B cell (primary cell): ENCODE results near the gene TMEM109. TPM values are rescaled to one million over a fixed set of nuclear protein-coding genes. Genes with fewer than 3 reads are reported as not detected.
A peak's percentile ranks its signal among the peaks of the same experiment; 100 is the strongest.

Experiments used
- ATAC-seq: fragments of 200-7000 bp; cut with Tn5 transposase; one replicate; pipeline ENCODE4 v1.10.0; 2021; ENCODE audit warnings: low read depth, mild to moderate bottlenecking, moderate number of reproducible peaks, moderate library complexity
- CTCF ChIA-PET: fragments of 350-600 bp; sonication (Branson Sonifier 250); formaldehyde crosslinking; loops from one replicate; lab custom pipeline; 2021; ENCODE audit warnings: antibody characterized with exemption, inconsistent platforms; lab: Charles Lee
- POLR2A ChIA-PET: fragments of 350-600 bp; sonication (Branson Sonifier 250); formaldehyde crosslinking; loops from one replicate; lab custom pipeline; 2021; ENCODE audit warnings: antibody characterized with exemption; lab: Charles Lee
- DNase-seq: peaks from one replicate; pipeline ENCODE4 v3.0.0; 2013
- H2AFZ ChIP-seq: 2 replicates; pipeline ENCODE4 v1.6.1; 2012; ENCODE audit warnings: mild to moderate bottlenecking, low read depth, low read length; ENCODE audit not compliant: insufficient read depth, poor library complexity, severe bottlenecking
- H3K27ac ChIP-seq, 2 donors: 1 replicate in 1 of 2; 2 replicates in 1 of 2; pipeline ENCODE4 v1.5.1; 2012 to 2013; ENCODE audit warnings: low read length in 2 of 2, mild to moderate bottlenecking in 2 of 2, moderate library complexity in 1 of 2
- H3K27me3 ChIP-seq, 4 experiments: fragments of 200-600 bp in 1 of 4; sonication (generic) in 1 of 4; replicated peaks in 1 of 4; 1 replicate in 2 of 4; 2 replicates in 2 of 4; pipeline versions ENCODE4 v1.6.1 to v1.7.0; 2013 to 2016; ENCODE audit warnings: low read length in 3 of 4, mild to moderate bottlenecking in 2 of 4, mixed read lengths in 1 of 4, moderate library complexity in 1 of 4; ENCODE audit not compliant: insufficient read depth in 4 of 4, control insufficient read depth in 3 of 4; ENCODE audit errors: control extremely low read depth in 1 of 4
- H3K36me3 ChIP-seq, 2 experiments: replicated peaks in 1 of 2; 1 replicate in 1 of 2; 2 replicates in 1 of 2; pipeline versions ENCODE4 v1.6.1 to v1.7.1; 2013; ENCODE audit warnings: low read length in 1 of 2; ENCODE audit not compliant: insufficient read depth in 2 of 2, control insufficient read depth in 1 of 2; ENCODE audit errors: control extremely low read depth in 1 of 2, extremely low read depth in 1 of 2
- H3K4me1 ChIP-seq, 2 donors: fragments of 200-600 bp in 1 of 2; sonication (generic) in 1 of 2; 1 replicate in 1 of 2; 2 replicates in 1 of 2; pipeline versions ENCODE4 v1.5.1 to v1.6.1; 2013 to 2017; ENCODE audit warnings: low read length in 2 of 2; ENCODE audit not compliant: control insufficient read depth in 2 of 2, insufficient read depth in 2 of 2
- H3K4me2 ChIP-seq: replicated peaks from 2 replicates; pipeline ENCODE3; 2012; ENCODE audit warnings: mild to moderate bottlenecking, low read depth, low read length; ENCODE audit not compliant: poor library complexity, severe bottlenecking
- H3K4me3 ChIP-seq, 5 experiments: fragments of 200-600 bp in 1 of 5; sonication (generic) in 1 of 5; 1 replicate in 3 of 5; 2 replicates in 2 of 5; pipeline versions ENCODE4 v1.5.1 to v1.7.0; 2011 to 2016; ENCODE audit warnings: low read length in 4 of 5, mild to moderate bottlenecking in 4 of 5, low read depth in 2 of 5, control low read depth in 1 of 5, moderate library complexity in 1 of 5; ENCODE audit not compliant: insufficient read depth in 1 of 5; ENCODE audit errors: control extremely low read depth in 1 of 5, extremely low read depth in 1 of 5
- H3K79me2 ChIP-seq: fragments of 200-600 bp; sonication (generic); one replicate; pipeline ENCODE4 v1.6.0; 2016; ENCODE audit warnings: low read length; ENCODE audit not compliant: control insufficient read depth, insufficient read depth
- H3K9ac ChIP-seq: fragments of 200-600 bp; sonication (generic); 2 replicates; pipeline ENCODE4 v1.6.1; 2017; ENCODE audit warnings: mild to moderate bottlenecking, low read length, moderate library complexity
- H3K9me3 ChIP-seq, 3 donors: one replicate each; pipeline versions ENCODE4 v1.6.1 to v1.7.1; 2013; ENCODE audit warnings: low read length in 2 of 3; ENCODE audit not compliant: control insufficient read depth in 2 of 3, insufficient read depth in 1 of 3; ENCODE audit errors: control extremely low read depth in 1 of 3
- H4K20me1 ChIP-seq: 2 replicates; pipeline ENCODE4 v1.6.0; 2012; ENCODE audit warnings: mild to moderate bottlenecking, low read length; ENCODE audit not compliant: insufficient read depth, control insufficient read depth, poor library complexity, severe bottlenecking
- H3K27ac Mint-ChIP-seq: one replicate; pipeline ENCODE4 v1.8.0; 2021; ENCODE audit warnings: mixed read lengths
- H3K27me3 Mint-ChIP-seq: one replicate; pipeline ENCODE4 v1.8.0; 2021; ENCODE audit warnings: mixed read lengths
- H3K4me1 Mint-ChIP-seq: one replicate; pipeline ENCODE4 v1.8.0; 2021; ENCODE audit warnings: mixed read lengths
- H3K4me3 Mint-ChIP-seq: one replicate; pipeline ENCODE4 v1.8.0; 2021; ENCODE audit warnings: mixed read lengths
- H3K9me3 Mint-ChIP-seq: one replicate; pipeline ENCODE4 v1.8.0; 2022; ENCODE audit warnings: mixed read lengths; ENCODE audit not compliant: insufficient read depth
- EZH2 ChIP-seq: IDR thresholded peaks from 2 replicates; pipeline ENCODE4 v1.6.1; 2012; ENCODE audit warnings: borderline replicate concordance, low read depth, mild to moderate bottlenecking, moderate library complexity, low read length; ENCODE audit not compliant: insufficient read depth, poor library complexity, severe bottlenecking
- WGBS: methylation state at CpG from one replicate; pipeline ENCODE4 v1.1.5; 2013; ENCODE audit warnings: missing lambda C conversion rate; ENCODE audit not compliant: insufficient coverage; 5-methylcytosine and 5-hydroxymethylcytosine counted together
- intact Hi-C: fragments of 100-400 bp; cut with micrococcal nuclease; formaldehyde crosslinking; loops from one replicate; pipeline ENCODE4 v1.10.0; 2022
- polyA plus RNA-seq: library from polyadenylated mRNA; depleted of rRNA; stranded (reverse); fragments of >200 nt; gene quantifications from 2 replicates; pipeline ENCODE4 v1.2.3, GENCODE V29; 2012
- total RNA-seq, 2 donors: library from RNA; stranded (reverse); fragments of 120-200 nt in 1 of 2; gene quantifications; 1 replicate in 1 of 2; 2 replicates in 1 of 2; pipeline versions ENCODE4 v1.2.3 to v1.2.4, GENCODE V29; 2013 to 2022
- TF ChIP-seq, protein P1 (sequence below): fragments of 200-600 bp; IDR thresholded peaks from one replicate; pipeline ENCODE4 v1.8.0; 2022; ENCODE audit warnings: antibody characterized with exemption, mild to moderate bottlenecking

The TMEM109 gene
- total and polyA plus RNA-seq, 2 donors (not counting 1 experiment from before 2014, with no cell fraction given), result 32.0 to 99.4 TPM

DNA sequence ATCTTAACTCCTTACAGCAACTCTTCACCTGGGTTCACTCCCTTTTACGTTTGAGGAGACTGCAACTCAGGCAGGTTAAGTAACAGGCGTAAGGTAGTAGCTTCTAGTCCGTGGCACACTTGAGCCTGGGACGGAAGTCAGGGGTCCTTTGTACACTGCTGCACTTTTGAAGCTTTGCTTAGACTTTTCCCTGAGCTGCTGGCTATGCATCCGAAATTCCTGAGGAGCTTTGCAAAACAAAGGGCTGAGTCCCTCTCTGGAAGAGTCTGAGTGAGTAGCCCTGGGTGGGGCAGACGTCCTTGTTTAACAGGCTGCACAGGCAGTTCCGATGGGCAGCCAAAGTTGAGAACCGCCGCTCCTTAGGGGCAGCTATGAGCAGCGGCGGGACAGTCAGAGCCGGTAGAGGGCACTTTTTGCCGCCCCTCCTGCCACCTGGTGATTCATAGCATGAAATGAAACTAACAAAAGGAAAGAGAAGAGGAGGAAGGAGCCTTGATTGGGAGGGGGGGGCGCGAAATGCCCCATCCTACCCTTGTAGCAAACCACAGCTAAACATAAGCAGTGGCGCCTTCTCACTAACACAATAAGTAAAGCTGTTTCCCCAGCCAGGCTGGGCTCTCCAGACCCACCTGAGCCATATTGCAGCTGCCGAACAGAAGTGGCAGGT, 1.4 kb downstream of the TMEM109 start:
- no peaks in the 10 kb centered on the region for H3K9me3 ChIP-seq
- ATAC-seq, result peak; percentile 68
- H4K20me1 ChIP-seq, result peaks cover 41% of the 10 kb centered on the region
- H3K36me3 ChIP-seq, result peaks cover 0 to 16% of the 10 kb centered on the region in 2 experiments
- H3K4me3 ChIP-seq, result peak overlapping the region; percentile 61 to 100 (median 90)
- peak overlapping the region; percentile 97 for H3K27ac Mint-ChIP-seq
- DNase-seq, result peak; percentile 90
- intact Hi-C loops, result loop anchor here (1.0 to 10.0 kb wide), 9 partner anchors 9 to 1251 kb away; partner anchors contain the start of genes FTH1, PATL1, PRPF19 and SLC15A3
- H2AFZ ChIP-seq, result peak overlapping the region; percentile 95
- peak overlapping the region; percentile 89 for H3K9ac ChIP-seq
- no peaks in the 10 kb centered on the region for H3K27me3 ChIP-seq
- 1% methylated on average over 10 of the region's 17 CpGs for WGBS
- POLR2A ChIA-PET, result interaction anchor here (0.6 to 8.3 kb wide), 13 partner anchors 8 to 427 kb away, joined by 3 to 96 read pairs (median 4); partner anchors contain the start of genes CD6, SLC15A3 and TMEM132A
- H3K27ac ChIP-seq, result peak overlapping the region; percentile 87 to 96
- peak overlapping the region; percentile 97 for H3K4me3 Mint-ChIP-seq
- H3K4me1 ChIP-seq, result peaks cover 65 to 87% of the 10 kb centered on the region in 2 donors
- peak overlapping the region; percentile 96 for H3K4me2 ChIP-seq
- H3K4me1 Mint-ChIP-seq, result peaks cover 75% of the 10 kb centered on the region
- H3K9me3 Mint-ChIP-seq, result no peaks in the 10 kb centered on the region
- no peaks in the 10 kb centered on the region for H3K27me3 Mint-ChIP-seq
- TF ChIP-seq EZH2, result no peak
- TF ChIP-seq, protein P1, sequence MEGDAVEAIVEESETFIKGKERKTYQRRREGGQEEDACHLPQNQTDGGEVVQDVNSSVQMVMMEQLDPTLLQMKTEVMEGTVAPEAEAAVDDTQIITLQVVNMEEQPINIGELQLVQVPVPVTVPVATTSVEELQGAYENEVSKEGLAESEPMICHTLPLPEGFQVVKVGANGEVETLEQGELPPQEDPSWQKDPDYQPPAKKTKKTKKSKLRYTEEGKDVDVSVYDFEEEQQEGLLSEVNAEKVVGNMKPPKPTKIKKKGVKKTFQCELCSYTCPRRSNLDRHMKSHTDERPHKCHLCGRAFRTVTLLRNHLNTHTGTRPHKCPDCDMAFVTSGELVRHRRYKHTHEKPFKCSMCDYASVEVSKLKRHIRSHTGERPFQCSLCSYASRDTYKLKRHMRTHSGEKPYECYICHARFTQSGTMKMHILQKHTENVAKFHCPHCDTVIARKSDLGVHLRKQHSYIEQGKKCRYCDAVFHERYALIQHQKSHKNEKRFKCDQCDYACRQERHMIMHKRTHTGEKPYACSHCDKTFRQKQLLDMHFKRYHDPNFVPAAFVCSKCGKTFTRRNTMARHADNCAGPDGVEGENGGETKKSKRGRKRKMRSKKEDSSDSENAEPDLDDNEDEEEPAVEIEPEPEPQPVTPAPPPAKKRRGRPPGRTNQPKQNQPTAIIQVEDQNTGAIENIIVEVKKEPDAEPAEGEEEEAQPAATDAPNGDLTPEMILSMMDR, result peak; percentile 55
- peaks cover 62% of the 10 kb centered on the region for H3K79me2 ChIP-seq
- CTCF ChIA-PET, result interaction anchor here (0.6 to 11.8 kb wide), 26 partner anchors 8 to 446 kb away, joined by 3 to 129 read pairs (median 8); partner anchors contain the start of genes CYB561A3, PRPF19, SLC15A3 and TMEM132A
